HEK293T (cell line): ENCODE data around the gene SRGAP1.

Experiments used
- CTCF ChIA-PET: fragments of 350-600 bp; formaldehyde crosslinking; extraction: SDS; loops from one replicate; lab custom pipeline; 2021; ENCODE audit warnings: antibody characterized with exemption, inconsistent platforms; lab: Yijun Ruan, JAX
- POLR2A ChIA-PET: fragments of 350-600 bp; formaldehyde crosslinking; extraction: SDS; loops from one replicate; lab custom pipeline; 2020; ENCODE audit warnings: antibody characterized with exemption, inconsistent platforms; lab: Yijun Ruan, JAX
- DNase-seq: peaks from one replicate; pipeline ENCODE4 v3.0.0; 2012; ENCODE audit warnings: mixed read lengths; ENCODE audit errors: extremely low spot score
- ARNT ChIP-seq: fragments of 450-650 bp; IDR thresholded peaks from 2 replicates; pipeline ENCODE4 v1.6.1; 2017; ENCODE audit warnings: mild to moderate bottlenecking
- BHLHE40 ChIP-seq: fragments of 450-650 bp; IDR thresholded peaks from 2 replicates; pipeline ENCODE4 v1.6.1; 2016; ENCODE audit warnings: mild to moderate bottlenecking, moderate library complexity, borderline replicate concordance
- CTBP1 ChIP-seq: fragments of 450-650 bp; IDR thresholded peaks from 2 replicates; pipeline ENCODE4 v1.6.1; 2016; ENCODE audit warnings: borderline replicate concordance
- ELF4 ChIP-seq: fragments of 450-650 bp; IDR thresholded peaks from 2 replicates; pipeline ENCODE4 v1.6.1; 2017; ENCODE audit warnings: antibody characterized with exemption
- FOXA1 ChIP-seq: fragments of 450-650 bp; IDR thresholded peaks from 2 replicates; pipeline ENCODE4 v1.6.1; 2016; ENCODE audit warnings: mild to moderate bottlenecking
- FOXK2 ChIP-seq: fragments of 450-650 bp; IDR thresholded peaks from 2 replicates; pipeline ENCODE4 v1.6.1; 2016; ENCODE audit warnings: mild to moderate bottlenecking
- FOXM1 ChIP-seq: fragments of 450-650 bp; IDR thresholded peaks from 2 replicates; pipeline ENCODE4 v1.6.1; 2017; ENCODE audit warnings: mild to moderate bottlenecking, borderline replicate concordance
- HDGF ChIP-seq: fragments of 450-650 bp; IDR thresholded peaks from 2 replicates; pipeline ENCODE4 v1.6.1; 2017; ENCODE audit warnings: antibody characterized with exemption, borderline replicate concordance
- L3MBTL2 ChIP-seq: fragments of 450-650 bp; conservative IDR thresholded peaks from 2 replicates; pipeline ENCODE4 v1.6.1; 2016; ENCODE audit warnings: mild to moderate bottlenecking
- LEF1 ChIP-seq: fragments of 450-650 bp; IDR thresholded peaks from 2 replicates; pipeline ENCODE4 v1.6.1; 2017; ENCODE audit warnings: mild to moderate bottlenecking, borderline replicate concordance
- NFRKB ChIP-seq: fragments of 450-650 bp; IDR thresholded peaks from 2 replicates; pipeline ENCODE4 v1.6.1; 2016; ENCODE audit warnings: mild to moderate bottlenecking, moderate library complexity
- SP1 ChIP-seq: fragments of 450-650 bp; IDR thresholded peaks from 2 replicates; pipeline ENCODE4 v1.6.1; 2017
- SUZ12 ChIP-seq: fragments of 450-650 bp; IDR thresholded peaks from 2 replicates; pipeline ENCODE4 v1.6.1; 2016; ENCODE audit warnings: mild to moderate bottlenecking
- TARDBP ChIP-seq: fragments of 450-650 bp; IDR thresholded peaks from 2 replicates; pipeline ENCODE4 v1.6.1; 2016
- ZNF384 ChIP-seq: fragments of 450-650 bp; IDR thresholded peaks from 2 replicates; pipeline ENCODE4 v1.6.1; 2016
- TF ChIP-seq, protein P1 (sequence below): fragments of 450-650 bp; IDR thresholded peaks from 2 replicates; pipeline ENCODE4 v1.6.1; 2016

SRGAP1 gene

DNA sequence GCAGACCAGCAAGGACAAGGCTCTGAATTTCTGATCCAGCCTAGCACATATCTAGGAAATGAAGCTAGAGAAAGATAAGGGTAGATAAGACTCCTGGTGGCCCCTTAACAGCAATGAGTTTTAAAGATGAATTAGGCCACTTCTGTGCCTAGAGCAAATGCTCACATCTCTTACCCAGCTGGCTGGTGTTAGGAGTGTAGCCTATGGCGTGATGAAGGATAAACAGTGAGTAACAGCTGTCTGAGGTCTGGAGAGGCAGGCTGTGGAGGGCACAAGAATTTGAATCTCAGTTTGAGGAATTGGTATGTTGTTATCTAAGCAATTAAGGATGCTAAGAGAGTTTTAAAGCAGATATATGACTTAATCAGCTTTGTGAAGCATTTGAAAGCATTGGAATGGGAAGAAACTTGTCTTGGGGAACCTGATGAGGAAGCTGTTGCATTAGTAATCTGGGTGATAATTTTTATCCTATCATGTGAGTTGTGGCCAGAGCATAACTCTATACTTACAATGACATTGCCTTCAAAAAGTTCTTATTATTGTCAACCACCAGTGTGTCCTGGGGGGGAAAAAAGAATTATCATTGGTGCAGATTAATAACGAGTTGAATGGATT is 161.8 kb downstream of the SRGAP1 start:
- TF ChIP-seq L3MBTL2 (no peak), LEF1 (no peak), ZNF384 (no peak), ARNT (no peak), SP1 (no peak), FOXM1 (no peak), FOXK2 (no peak), TARDBP (no peak), SUZ12 (no peak), HDGF (no peak), CTBP1 (no peak), NFRKB (no peak), ELF4 (no peak), FOXA1 (no peak), BHLHE40 (no peak)
- TF ChIP-seq, protein P1, sequence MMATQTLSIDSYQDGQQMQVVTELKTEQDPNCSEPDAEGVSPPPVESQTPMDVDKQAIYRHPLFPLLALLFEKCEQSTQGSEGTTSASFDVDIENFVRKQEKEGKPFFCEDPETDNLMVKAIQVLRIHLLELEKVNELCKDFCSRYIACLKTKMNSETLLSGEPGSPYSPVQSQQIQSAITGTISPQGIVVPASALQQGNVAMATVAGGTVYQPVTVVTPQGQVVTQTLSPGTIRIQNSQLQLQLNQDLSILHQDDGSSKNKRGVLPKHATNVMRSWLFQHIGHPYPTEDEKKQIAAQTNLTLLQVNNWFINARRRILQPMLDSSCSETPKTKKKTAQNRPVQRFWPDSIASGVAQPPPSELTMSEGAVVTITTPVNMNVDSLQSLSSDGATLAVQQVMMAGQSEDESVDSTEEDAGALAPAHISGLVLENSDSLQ: no peak
- ChIA-PET CTCF (no interaction called here), POLR2A (no interaction called here)
- no peak for DNase-seq

- POLR2A ChIA-PET: no interaction called here
- CTCF ChIA-PET: no interaction called here
- TF ChIP-seq ARNT (no peak), NFRKB (no peak), SP1 (no peak), HDGF (no peak), ZNF384 (no peak), CTBP1 (no peak), FOXM1 (no peak), TARDBP (no peak), FOXK2 (no peak), ELF4 (no peak), LEF1 (no peak), BHLHE40 (no peak), FOXA1 (no peak), L3MBTL2 (no peak), SUZ12 (no peak)
- TF ChIP-seq, protein P1: no peak
- DNase-seq: no peak
Observed at GRCh38 chr12:64007853-64008252, 163.4 kb downstream of the SRGAP1 start.

DNA sequence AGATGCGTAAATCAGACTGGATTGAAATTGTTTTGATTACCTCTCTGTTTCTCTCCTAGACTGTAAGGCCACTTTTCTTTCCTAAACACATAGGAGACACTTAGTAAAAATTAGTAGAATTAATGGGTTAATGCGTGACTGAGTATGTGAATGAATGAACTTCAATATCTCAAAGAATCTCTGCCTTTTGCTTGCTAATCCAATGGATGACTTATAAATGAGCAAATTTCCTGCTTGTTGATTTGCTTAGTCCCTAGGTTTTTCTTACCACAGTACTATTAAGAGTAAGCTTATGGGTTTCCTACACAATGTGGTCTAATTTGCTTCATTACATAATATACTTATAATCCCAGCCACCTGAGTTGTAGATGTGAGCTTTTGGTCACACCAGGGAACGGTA is 164.1 kb downstream of the SRGAP1 start:
- ChIA-PET CTCF (no interaction called here), POLR2A (no interaction called here)
- no peak for DNase-seq
- TF ChIP-seq ZNF384: no peak
- no peak for TF ChIP-seq LEF1
- TF ChIP-seq TARDBP: no peak
- no peak for TF ChIP-seq SUZ12
- TF ChIP-seq BHLHE40: no peak
- no peak for TF ChIP-seq CTBP1
- TF ChIP-seq ARNT: no peak
- TF ChIP-seq FOXA1: no peak
- no peak for TF ChIP-seq FOXK2
- TF ChIP-seq L3MBTL2: no peak
- TF ChIP-seq NFRKB: no peak
- TF ChIP-seq, protein P1: no peak
- no peak for TF ChIP-seq SP1
- no peak for TF ChIP-seq ELF4
- no peak for TF ChIP-seq HDGF
- no peak for TF ChIP-seq FOXM1

GRCh38 chr12:64009321-64010068 is 165.0 kb downstream of the SRGAP1 start:
- TF ChIP-seq SUZ12 (no peak), BHLHE40 (no peak), ELF4 (no peak), NFRKB (no peak), ARNT (no peak), FOXK2 (no peak), LEF1 (no peak), FOXM1 (no peak), SP1 (no peak), TARDBP (no peak)
- TF ChIP-seq, protein P1: no peak
- ChIA-PET POLR2A (no interaction called here), CTCF (no interaction called here)
- DNase-seq: no peak

DNA sequence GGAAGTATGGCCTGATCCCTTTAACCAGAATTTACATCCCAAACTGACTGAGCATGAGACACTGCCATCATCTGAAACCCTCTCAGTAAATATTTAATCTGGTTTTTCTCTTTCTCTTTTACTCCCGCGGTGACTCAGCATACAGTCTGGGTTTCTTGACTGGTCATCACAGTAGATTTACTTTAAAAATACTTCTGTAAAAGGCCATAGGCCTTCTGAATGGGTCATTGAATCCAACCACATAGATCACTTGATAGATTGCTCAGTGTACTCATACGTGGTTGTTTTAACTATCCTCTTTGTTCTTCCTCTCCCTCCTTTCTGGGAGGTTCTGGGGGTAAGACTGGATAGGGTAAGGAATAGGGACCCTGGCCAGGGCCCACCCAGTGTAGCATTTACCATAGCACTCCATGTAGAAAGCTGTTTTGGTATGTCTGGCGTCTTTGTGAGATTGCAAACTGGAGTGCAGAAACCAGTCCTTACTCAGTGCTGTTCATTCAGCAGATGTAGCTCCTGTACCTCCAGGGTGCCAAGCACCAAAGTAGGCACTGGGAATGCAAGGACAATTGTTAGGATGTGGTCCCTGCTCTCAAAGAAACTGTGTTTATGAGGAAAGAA is 165.7 kb downstream of the SRGAP1 start:
- ChIA-PET POLR2A (no interaction called here), CTCF (no interaction called here)
- TF ChIP-seq BHLHE40 (no peak), FOXA1 (no peak), HDGF (no peak), ELF4 (no peak), CTBP1 (no peak), TARDBP (no peak)
- TF ChIP-seq, protein P1: no peak
- no peak for DNase-seq
